H1 (cell line): ENCODE data around the gene NOVA1. TPM values are rescaled to one million over a fixed set of nuclear protein-coding genes. Genes with fewer than 3 reads are reported as not detected.

ENCODE experiments used
- CTCF ChIA-PET: fragments of 300-600 bp; sonication (Branson Sonifier 250); formaldehyde crosslinking; loops from one replicate; lab custom pipeline; 2021; ENCODE audit not compliant: partially characterized antibody; lab: Charles Lee
- POLR2A ChIA-PET: fragments of 300-600 bp; sonication (Branson Sonifier 250); formaldehyde crosslinking; loops from one replicate; lab custom pipeline; 2021; ENCODE audit warnings: inconsistent platforms; ENCODE audit not compliant: partially characterized antibody; lab: Charles Lee
- DNase-seq, 2 experiments: peaks; one replicate each; pipeline versions ENCODE4 v3.0.0 to v3.0.0-alpha.2; 2010 to 2022; ENCODE audit warnings: low spot score in 2 of 2, low read depth in 1 of 2, mixed read lengths in 1 of 2
- FAIRE-seq: peaks from 2 replicates; lab custom pipeline; 2011; peaks lifted over from hg19 to GRCh38; lab: Jason Lieb, UNC
- H2AFZ ChIP-seq: 2 replicates; pipeline ENCODE4 v1.8.1; 2012; ENCODE audit warnings: low read length, inconsistent platforms
- H2AK5ac ChIP-seq: 2 replicates; pipeline ENCODE4 v1.6.1; 2013; ENCODE audit warnings: low read depth, low read length
- H2BK120ac ChIP-seq: replicated peaks from 2 replicates; pipeline ENCODE3; 2013; ENCODE audit warnings: low read depth, low read length, inconsistent platforms
- H2BK12ac ChIP-seq: 2 replicates; pipeline ENCODE4 v1.6.1; 2013; ENCODE audit warnings: low read depth, low read length
- H2BK15ac ChIP-seq: 2 replicates; pipeline ENCODE4 v1.6.1; 2013; ENCODE audit warnings: low read length
- H2BK20ac ChIP-seq: 2 replicates; pipeline ENCODE4 v1.6.1; 2013; ENCODE audit warnings: low read length
- H2BK5ac ChIP-seq: 2 replicates; pipeline ENCODE4 v1.6.1; 2013; ENCODE audit warnings: low read depth, low read length
- H3K14ac ChIP-seq: 2 replicates; pipeline ENCODE4 v1.6.1; 2013; ENCODE audit warnings: inconsistent platforms; ENCODE audit not compliant: insufficient read length
- H3K18ac ChIP-seq: 2 replicates; pipeline ENCODE4 v1.6.1; 2013; ENCODE audit warnings: low read length; ENCODE audit errors: extremely low read depth
- H3K23ac ChIP-seq: 2 replicates; pipeline ENCODE4 v1.6.1; 2013; ENCODE audit warnings: inconsistent platforms; ENCODE audit not compliant: insufficient read length
- H3K23me2 ChIP-seq: 2 replicates; pipeline ENCODE4 v1.6.1; 2013; ENCODE audit warnings: low read depth, low read length
- H3K27ac ChIP-seq: 2 replicates; pipeline ENCODE4 v1.6.1; 2011; ENCODE audit warnings: low read depth, low read length, inconsistent platforms
- H3K27me3 ChIP-seq, 4 experiments: replicated peaks in 1 of 4; 1 replicate in 1 of 4; 2 replicates in 3 of 4; pipeline versions ENCODE4 v1.6.1 to v1.8.1; 2011 to 2013; ENCODE audit warnings: low read length in 3 of 4, mild to moderate bottlenecking in 3 of 4, inconsistent platforms in 2 of 4, mixed read lengths in 2 of 4, moderate library complexity in 1 of 4; ENCODE audit not compliant: control insufficient read depth in 3 of 4, insufficient read depth in 3 of 4; ENCODE audit errors: extremely low read depth in 1 of 4
- H3K36me3 ChIP-seq, 4 experiments: 2 replicates each; pipeline versions ENCODE4 v1.6.1 to v1.8.1; 2011 to 2013; ENCODE audit warnings: mild to moderate bottlenecking in 4 of 4, low read length in 3 of 4, moderate library complexity in 2 of 4, control low read depth in 1 of 4, inconsistent platforms in 1 of 4; ENCODE audit not compliant: insufficient read depth in 4 of 4, control insufficient read depth in 2 of 4
- H3K4ac ChIP-seq: replicated peaks from 2 replicates; pipeline ENCODE3; 2013; ENCODE audit warnings: low read length, low read depth, mixed read lengths, inconsistent platforms; ENCODE audit not compliant: insufficient read length
- H3K4me1 ChIP-seq, 4 experiments: replicated peaks in 1 of 4; 1 replicate in 1 of 4; 2 replicates in 3 of 4; pipeline versions ENCODE4 v1.6.1 to v1.8.1; 2011 to 2013; ENCODE audit warnings: low read length in 3 of 4, inconsistent platforms in 2 of 4, mixed read lengths in 1 of 4; ENCODE audit not compliant: insufficient read depth in 4 of 4, control insufficient read depth in 3 of 4
- H3K4me2 ChIP-seq, 2 experiments: 2 replicates each; pipeline versions ENCODE4 v1.6.1 to v1.8.1; 2011 to 2013; ENCODE audit warnings: low read depth in 2 of 2, low read length in 2 of 2, control low read depth in 1 of 2, inconsistent platforms in 1 of 2, mild to moderate bottlenecking in 1 of 2; ENCODE audit not compliant: insufficient read depth in 1 of 2
- H3K4me3 ChIP-seq, 4 experiments: fragments of 200-600, 300-600 bp in 1 of 4; sonication (generic), shearing (Covaris generic), sonication (Bioruptor Twin) in 1 of 4; 2 replicates each; pipeline versions ENCODE4 v1.5.1 to v1.8.1; 2011 to 2016; ENCODE audit warnings: low read length in 4 of 4, low read depth in 3 of 4, control low read depth in 2 of 4, inconsistent platforms in 2 of 4, mild to moderate bottlenecking in 2 of 4, mixed read lengths in 1 of 4, moderate library complexity in 1 of 4; ENCODE audit not compliant: insufficient read depth in 2 of 4; ENCODE audit errors: extremely low read depth in 1 of 4
- H3K56ac ChIP-seq: replicated peaks from 2 replicates; pipeline ENCODE3; 2013; ENCODE audit warnings: low read depth, mild to moderate bottlenecking, mixed read lengths, low read length, inconsistent platforms; ENCODE audit not compliant: insufficient read length
- H3K79me1 ChIP-seq: 2 replicates; pipeline ENCODE4 v1.6.1; 2013; ENCODE audit warnings: low read depth, low read length, control low read depth
- H3K79me2 ChIP-seq, 2 experiments: 2 replicates each; pipeline versions ENCODE4 v1.6.1 to v1.8.1; 2012 to 2013; ENCODE audit warnings: low read length in 2 of 2, mild to moderate bottlenecking in 2 of 2, inconsistent platforms in 1 of 2; ENCODE audit not compliant: insufficient read depth in 2 of 2, control insufficient read depth in 1 of 2
- H3K9ac ChIP-seq, 4 experiments: replicated peaks in 1 of 4; 1 replicate in 1 of 4; 2 replicates in 3 of 4; pipeline versions ENCODE4 v1.6.1 to v1.8.1; 2011 to 2013; ENCODE audit warnings: low read depth in 3 of 4, low read length in 3 of 4, control low read depth in 2 of 4, mild to moderate bottlenecking in 2 of 4, moderate library complexity in 2 of 4, inconsistent platforms in 1 of 4; ENCODE audit errors: extremely low read depth in 1 of 4
- H3K9me3 ChIP-seq, 2 experiments: 2 replicates each; pipeline versions ENCODE4 v1.6.1 to v1.8.1; 2012 to 2013; ENCODE audit warnings: mild to moderate bottlenecking in 2 of 2, moderate library complexity in 2 of 2, control low read depth in 1 of 2, inconsistent platforms in 1 of 2, low read depth in 1 of 2, low read length in 1 of 2, mixed read lengths in 1 of 2; ENCODE audit not compliant: insufficient read depth in 2 of 2
- H4K20me1 ChIP-seq, 2 experiments: replicated peaks in 1 of 2; 2 replicates each; pipeline versions ENCODE3 to v1.8.1; 2011 to 2013; ENCODE audit warnings: inconsistent platforms in 2 of 2, low read length in 2 of 2, mild to moderate bottlenecking in 1 of 2; ENCODE audit not compliant: insufficient read depth in 2 of 2, control insufficient read depth in 1 of 2
- H4K5ac ChIP-seq: 2 replicates; pipeline ENCODE4 v1.6.1; 2013; ENCODE audit warnings: low read length, low read depth, mixed read lengths, inconsistent platforms; ENCODE audit not compliant: insufficient read length
- H4K8ac ChIP-seq: 2 replicates; pipeline ENCODE4 v1.8.0; 2013; ENCODE audit warnings: mild to moderate bottlenecking, moderate library complexity, low read length, inconsistent platforms; ENCODE audit not compliant: insufficient read depth; ENCODE audit errors: extremely low read depth
- H4K91ac ChIP-seq: replicated peaks from 2 replicates; pipeline ENCODE3; 2013; ENCODE audit warnings: low read length, mixed read lengths, inconsistent platforms; ENCODE audit not compliant: insufficient read length
- GABPA ChIP-seq: IDR thresholded peaks from 2 replicates; pipeline ENCODE4 v1.6.1; 2011; ENCODE audit warnings: mild to moderate bottlenecking, low read length, moderate library complexity, borderline replicate concordance; ENCODE audit not compliant: insufficient read depth
- MAFK ChIP-seq: IDR thresholded peaks from 2 replicates; pipeline ENCODE4 v1.6.1; 2012; ENCODE audit warnings: low read depth, mild to moderate bottlenecking, improper control_type of control experiment, low read length
- MAX ChIP-seq: IDR thresholded peaks from 2 replicates; pipeline ENCODE4 v1.6.1; 2012; ENCODE audit warnings: inconsistent platforms
- NRF1 ChIP-seq: IDR thresholded peaks from 2 replicates; pipeline ENCODE4 v1.6.1; 2011; ENCODE audit warnings: mild to moderate bottlenecking, low read depth, low read length, improper control_type of control experiment
- POLR2A ChIP-seq, 2 experiments: IDR thresholded peaks; 1 replicate in 1 of 2; 2 replicates in 1 of 2; pipeline ENCODE4 v1.6.1; 2011; ENCODE audit warnings: low read depth in 2 of 2, low read length in 2 of 2, mild to moderate bottlenecking in 2 of 2; ENCODE audit errors: control extremely low read depth in 1 of 2
- POU5F1 ChIP-seq: IDR thresholded peaks from 2 replicates; pipeline ENCODE4 v1.6.1; 2011; ENCODE audit warnings: low read depth, mild to moderate bottlenecking, low read length, moderate library complexity
- RAD21 ChIP-seq, 2 experiments: IDR thresholded peaks in 1 of 2; conservative IDR thresholded peaks in 1 of 2; 2 replicates each; pipeline ENCODE4 v1.6.1; 2011; ENCODE audit warnings: low read depth in 2 of 2, low read length in 2 of 2, improper control_type of control experiment in 1 of 2, inconsistent platforms in 1 of 2, mild to moderate bottlenecking in 1 of 2, moderate library complexity in 1 of 2
- SIRT6 ChIP-seq: IDR thresholded peaks from one replicate; pipeline ENCODE4 v1.7.1; 2012; ENCODE audit warnings: low read length, inconsistent platforms
- SRF ChIP-seq: IDR thresholded peaks from 2 replicates; pipeline ENCODE4 v1.6.1; 2011; ENCODE audit warnings: mild to moderate bottlenecking, low read depth, low read length, moderate library complexity
- WGBS, 2 experiments: shearing (Covaris generic) in 1 of 2; methylation state at CpG; one replicate each; pipeline versions ENCODE4 v1.1.6 to v1.1.7; 2013 to 2015; ENCODE audit warnings: low lambda C conversion rate in 2 of 2, mixed read lengths in 2 of 2, inconsistent platforms in 1 of 2, low coverage in 1 of 2, missing lambda C conversion rate in 1 of 2; ENCODE audit not compliant: insufficient replicate concordance in 2 of 2, insufficient coverage in 1 of 2, insufficient read length in 1 of 2; ENCODE audit errors: extremely low coverage in 1 of 2, missing lambda C conversion rate in 1 of 2; 5-methylcytosine and 5-hydroxymethylcytosine counted together
- polyA plus RNA-seq, 7 experiments: library from polyadenylated mRNA; depleted of rRNA in 3 of 7; stranded (reverse) in 5 of 7; unstranded in 2 of 7; fragments of >200 nt in 5 of 7; fragments of 200-250 nt in 2 of 7; gene quantifications; 1 replicate in 5 of 7; 2 replicates in 1 of 7; 4 replicates in 1 of 7; pipeline versions ENCODE4 v1.2.1 to v1.2.3, GENCODE V29; 2011 to 2013; ENCODE audit warnings: missing spikeins in 2 of 7, mixed read lengths in 2 of 7
- total RNA-seq: library from RNA; stranded (reverse); fragmentation: NEBNext Ultra II Directional; extraction: Animal tissue kit (Norgen Biotek cat#: 25700); gene quantifications from 2 replicates; pipeline ENCODE4 v1.2.1, GENCODE V29; 2021
- TF ChIP-seq, protein P1 (sequence below): IDR thresholded peaks from 2 replicates; pipeline ENCODE4 v1.6.1; 2012; ENCODE audit warnings: inconsistent platforms

The NOVA1 gene
- total and polyA plus RNA-seq, 2 of the 8 experiments (the other 6 are each of a cell fraction or from before 2014, with no cell fraction given): 6.8 to 12.7 TPM

DNA sequence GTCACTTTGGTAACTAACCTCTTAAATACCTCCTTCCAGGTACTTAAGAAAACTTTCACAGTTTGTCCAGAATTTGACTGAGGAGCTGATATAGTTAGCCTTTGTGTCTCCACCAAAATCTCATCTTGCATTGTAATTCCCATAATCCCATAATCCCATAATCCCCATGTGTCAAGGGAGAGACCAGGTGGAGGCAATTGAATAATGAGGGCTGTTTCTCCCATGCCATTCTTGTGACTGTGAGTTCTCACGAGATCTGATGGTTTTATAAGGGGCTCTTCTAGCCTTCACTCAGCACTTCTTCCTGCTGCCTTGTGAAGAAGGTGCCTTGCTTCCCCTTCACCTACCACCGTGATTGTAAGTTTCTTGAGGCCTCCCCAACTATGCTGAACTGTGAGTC is 7.8 kb upstream of the NOVA1 start:
- H3K23me2 ChIP-seq: no peaks in the 10 kb centered on the region
- H3K18ac ChIP-seq: no peak overlapping the region
- no peak overlapping the region for H2BK20ac ChIP-seq
- FAIRE-seq: no peak
- no peak overlapping the region for H3K4ac ChIP-seq
- no peak overlapping the region for H2BK5ac ChIP-seq
- DNase-seq: no peak
- no peaks in the 10 kb centered on the region for H3K27me3 ChIP-seq
- POLR2A ChIA-PET: interaction anchor here (1.4 kb wide), 1 partner anchor 8 kb away, joined by 4 read pairs; no protein-coding TSS in a partner anchor
- no peak overlapping the region for H2BK12ac ChIP-seq
- CTCF ChIA-PET: no interaction called here
- H4K20me1 ChIP-seq: no peaks in the 10 kb centered on the region
- no peak overlapping the region for H3K23ac ChIP-seq
- no peak overlapping the region for H3K14ac ChIP-seq
- no peak overlapping the region for H2AFZ ChIP-seq
- H2AK5ac ChIP-seq: no peak overlapping the region
- no peak overlapping the region for H4K5ac ChIP-seq
- H3K27ac ChIP-seq: no peak overlapping the region
- H3K9me3 ChIP-seq: no peaks in the 10 kb centered on the region
- TF ChIP-seq SRF (no peak), POU5F1 (no peak), NRF1 (no peak), GABPA (no peak), RAD21 (IDR thresholded peaks at IDR 0.05 in 1 of 2, conservative IDR thresholded peaks at IDR 0.05 in 1 of 2; ENCODE audit: low read depth in 2 of 2, low read length in 2 of 2) (no peak), MAX (no peak), POLR2A (IDR thresholded peaks at IDR 0.05; ENCODE audit: control extremely low read depth in 1 of 2, low read depth in 2 of 2, low read length in 2 of 2) (no peak), MAFK (no peak), SIRT6 (no peak)
- TF ChIP-seq, protein P1, sequence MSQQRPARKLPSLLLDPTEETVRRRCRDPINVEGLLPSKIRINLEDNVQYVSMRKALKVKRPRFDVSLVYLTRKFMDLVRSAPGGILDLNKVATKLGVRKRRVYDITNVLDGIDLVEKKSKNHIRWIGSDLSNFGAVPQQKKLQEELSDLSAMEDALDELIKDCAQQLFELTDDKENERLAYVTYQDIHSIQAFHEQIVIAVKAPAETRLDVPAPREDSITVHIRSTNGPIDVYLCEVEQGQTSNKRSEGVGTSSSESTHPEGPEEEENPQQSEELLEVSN: no peak
- no peak overlapping the region for H2BK15ac ChIP-seq
- H3K4me1 ChIP-seq: no peaks in the 10 kb centered on the region
- no peak overlapping the region for H3K9ac ChIP-seq
- no peak overlapping the region for H3K56ac ChIP-seq
- no peaks in the 10 kb centered on the region for H3K79me1 ChIP-seq
- no peaks in the 10 kb centered on the region for H3K36me3 ChIP-seq
- H3K4me3 ChIP-seq: no peak overlapping the region
- no peaks in the 10 kb centered on the region for H3K79me2 ChIP-seq
- H3K4me2 ChIP-seq: no peak overlapping the region
- no peak overlapping the region for H4K8ac ChIP-seq
- H2BK120ac ChIP-seq: no peak overlapping the region
- H4K91ac ChIP-seq: no peak overlapping the region
- WGBS, 2 experiments: 89% methylated on average over 2 of the region's 2 CpGs; no CpG with 5 or more reads in 1 of the 2 experiments
